HG03460 (cell line): ENCODE data around the gene MTMR6.
"Not testable (repeated sequence)": the region's sequence is repeated elsewhere in the genome, so short reads cannot be mapped to it uniquely, and the experiment has no call there.

Experiments used
- ATAC-seq: cut with Tn5 transposase; IDR thresholded peaks from one replicate; pipeline ENCODE4 v1.9.1; 2021; ENCODE audit not compliant: unreplicated experiment

Gene MTMR6

GRCh38 chr13:25286969-25287961 lies at the start of gene MTMR6:
Gene MTMR6, minus strand, starts transcription at chr13:25287488. Its CDS starts 241 bp downstream, at chr13:25287247.
- ATAC-seq = peak; percentile 96

- no peak for ATAC-seq
Measured at GRCh38 chr13:25335856-25336255, 48.6 kb upstream of the MTMR6 start.

DNA sequence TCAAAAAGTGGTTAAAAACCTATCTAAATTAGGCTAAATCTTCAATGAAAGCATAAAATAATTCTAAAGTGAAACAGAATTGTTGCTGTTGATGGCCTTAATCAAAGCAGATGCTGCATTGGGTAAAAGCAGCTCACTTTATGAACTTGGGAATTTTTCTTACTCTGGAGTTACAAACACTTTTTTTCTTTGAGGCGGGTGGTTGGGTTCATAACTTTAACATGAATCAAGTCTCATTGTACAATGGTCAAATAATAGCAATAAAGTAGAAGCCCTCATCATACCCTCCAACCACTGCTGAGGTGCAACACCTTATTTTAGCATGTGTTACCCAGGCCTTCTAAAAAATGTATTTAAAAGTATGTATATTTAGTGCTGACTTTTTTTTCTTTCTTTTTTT lies 43.3 kb upstream of the MTMR6 start:
- no peak for ATAC-seq

GRCh38 chr13:25329706-25330105 lies 42.4 kb upstream of the MTMR6 start:
- no peak for ATAC-seq

DNA sequence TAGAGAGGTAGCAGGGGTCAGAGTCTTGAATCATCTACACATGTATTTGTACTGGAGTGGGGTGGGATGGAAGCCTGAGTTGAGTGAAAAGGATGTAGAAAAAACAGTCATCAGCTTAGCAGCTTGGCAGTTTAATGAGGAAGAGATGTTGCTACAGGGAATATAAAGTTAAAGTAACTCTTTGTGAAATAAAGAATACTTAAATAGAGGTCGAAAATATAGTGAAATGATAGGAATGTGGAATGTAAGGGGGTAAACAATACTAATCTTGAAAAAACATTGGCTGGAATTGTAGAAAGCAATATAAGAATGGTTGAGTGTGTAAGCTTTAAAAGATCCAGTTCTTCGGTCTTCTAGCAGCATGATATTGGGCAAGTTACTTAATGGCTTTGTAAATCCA lies 36.8 kb upstream of the MTMR6 start:
- no peak for ATAC-seq

GRCh38 chr13:25319771-25320170 lies 32.5 kb upstream of the MTMR6 start:
- ATAC-seq = no peak

DNA sequence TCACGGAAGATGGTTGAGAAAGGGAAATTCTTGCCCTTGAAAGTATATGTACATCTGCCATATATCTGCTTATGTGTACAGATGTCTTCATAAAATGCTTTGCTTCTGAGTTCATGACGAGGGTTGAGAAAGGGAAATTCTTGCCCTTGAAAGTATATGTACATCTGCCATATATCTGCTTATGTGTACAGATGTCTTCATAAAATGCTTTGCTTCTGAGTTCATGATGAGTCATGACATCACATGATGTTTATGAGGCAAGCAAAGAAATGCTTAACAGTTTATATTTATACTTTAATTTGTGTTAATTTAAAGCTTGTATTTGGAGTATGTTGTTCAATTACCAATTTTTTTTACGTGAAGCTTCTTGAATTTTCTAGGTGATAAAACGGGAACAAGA lies 31.7 kb upstream of the MTMR6 start:
- ATAC-seq = not testable (repeated sequence)

- ATAC-seq = no peak
Measured at GRCh38 chr13:25310891-25311290, 23.6 kb upstream of the MTMR6 start.

DNA sequence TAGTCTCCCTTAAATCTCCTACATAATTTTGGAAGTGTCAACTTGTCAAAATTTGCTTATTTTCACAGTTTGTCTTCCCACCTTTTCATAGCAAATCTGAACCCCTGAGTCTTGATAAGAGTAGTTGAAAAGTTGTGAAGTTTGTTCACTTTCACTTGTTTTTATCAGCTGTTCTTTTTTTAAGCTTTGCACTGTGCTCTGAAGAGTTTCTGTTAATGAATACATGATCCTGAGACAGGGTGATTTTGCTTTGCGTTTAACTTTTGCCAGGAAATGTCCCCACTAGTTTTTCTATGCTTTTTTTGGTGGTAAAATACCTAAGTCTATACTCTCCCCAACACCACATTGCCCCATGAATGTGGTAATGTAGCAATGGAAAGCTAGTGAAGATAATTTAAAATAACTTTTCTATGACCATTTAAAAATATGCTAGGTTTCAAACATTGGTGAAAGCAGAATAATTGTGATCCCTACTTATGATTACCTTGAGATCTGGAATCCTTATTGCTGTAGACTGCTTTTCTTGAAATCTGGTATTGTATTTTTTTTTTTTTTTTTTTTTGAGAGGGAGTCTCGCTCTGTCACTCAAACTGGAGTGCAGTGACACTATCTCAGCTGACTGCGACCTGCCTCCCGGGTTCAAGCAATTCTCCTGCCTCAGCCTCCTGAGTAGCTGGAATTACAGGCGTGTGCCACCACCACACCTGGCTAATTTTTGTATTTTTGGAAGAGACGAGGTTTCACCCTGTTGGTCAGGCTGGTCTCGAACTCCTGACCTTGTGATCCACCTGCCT lies 19.6 kb upstream of the MTMR6 start:
- no peak for ATAC-seq

DNA sequence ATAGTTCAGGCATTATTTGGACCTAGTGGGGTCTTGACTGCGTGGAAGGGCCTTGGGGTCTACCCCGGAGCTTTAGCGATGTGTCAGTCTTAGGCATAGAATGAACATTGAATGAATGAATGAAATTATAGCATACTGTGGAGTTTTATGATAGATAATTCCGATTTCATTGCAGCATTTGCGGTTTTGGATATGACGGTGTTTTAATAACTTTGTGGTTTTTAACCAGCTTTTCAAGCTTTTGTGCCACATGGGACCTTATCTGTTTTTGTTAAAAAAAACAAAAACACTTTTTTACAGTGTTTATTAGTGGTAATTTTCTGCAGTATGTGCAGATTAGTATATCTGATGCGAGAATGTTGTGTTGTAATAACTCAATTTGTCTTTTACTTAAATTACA lies 14.8 kb upstream of the MTMR6 start:
- ATAC-seq = no peak

GRCh38 chr13:25301347-25302113 lies 14.2 kb upstream of the MTMR6 start, which contains the start of gene NUP58:
Gene NUP58, plus strand, starts transcription at chr13:25301625. Its CDS starts 149 bp downstream, at chr13:25301774.
- ATAC-seq = peak; percentile 98

DNA sequence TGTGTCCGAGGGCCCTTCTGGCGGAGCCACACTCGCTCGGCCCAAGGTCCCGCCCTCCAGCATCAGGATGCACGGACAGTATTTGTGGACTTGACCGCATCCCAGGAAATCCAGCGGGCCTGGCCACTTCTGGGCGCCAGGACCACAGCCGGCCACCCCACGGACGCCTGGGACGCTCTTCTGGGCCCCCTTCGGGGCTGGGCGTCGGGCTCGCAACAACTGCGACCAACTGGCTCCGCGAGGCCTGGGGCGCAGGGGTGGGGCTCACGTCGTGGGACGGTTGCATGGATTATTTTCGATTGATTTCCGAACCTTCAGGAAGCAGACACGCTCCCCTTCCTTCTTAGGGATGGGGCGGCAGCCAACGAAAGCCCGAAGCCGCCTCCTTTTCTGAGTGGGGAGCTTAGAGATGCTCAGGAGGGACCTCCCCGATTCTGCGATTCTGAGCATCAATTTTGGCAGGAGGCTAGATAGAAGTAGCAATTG lies 13.6 kb upstream of the MTMR6 start:
- peak; percentile 23 for ATAC-seq

GRCh38 chr13:25295701-25296100 lies 8.4 kb upstream of the MTMR6 start:
- ATAC-seq = no peak

- ATAC-seq = no peak
Measured at GRCh38 chr13:25295228-25295627, 7.9 kb upstream of the MTMR6 start.

- no peak for ATAC-seq
Measured at GRCh38 chr13:25292301-25292700, 5.0 kb upstream of the MTMR6 start.

- no peak for ATAC-seq
Measured at GRCh38 chr13:25291691-25292090, 4.4 kb upstream of the MTMR6 start.

- ATAC-seq = no peak
Measured at GRCh38 chr13:25288966-25289365, 1.7 kb upstream of the MTMR6 start.

GRCh38 chr13:25286308-25286968 lies 850 bp downstream of the MTMR6 start:
- peak; percentile 29 for ATAC-seq

- peak; percentile 38 for ATAC-seq
Measured at GRCh38 chr13:25281935-25282332, 5.4 kb downstream of the MTMR6 start.
